HAP-1 (cell line): ENCODE measurements around the gene OLIG2.

Experiments used
- DNase-seq, 2 experiments: peaks; one replicate each; pipeline ENCODE4 v3.0.0-alpha.2; 2016 to 2020; ENCODE audit warnings: low spot score in 2 of 2
- H3K27me3 ChIP-seq: fragments of 250-450 bp; sonication (Bioruptor Pico); 2 replicates; pipeline ENCODE4 v1.5.1; 2020; ENCODE audit warnings: low read depth, mild to moderate bottlenecking, moderate library complexity
- H3K36me3 ChIP-seq: fragments of 250-450 bp; sonication (Bioruptor Pico); replicated peaks from 2 replicates; pipeline ENCODE4 v1.5.1; 2020; ENCODE audit warnings: mild to moderate bottlenecking
- H3K4me1 ChIP-seq: fragments of 250-450 bp; sonication (Bioruptor Pico); 2 replicates; pipeline ENCODE4 v1.5.1; 2020; ENCODE audit warnings: mild to moderate bottlenecking
- H3K4me3 ChIP-seq: fragments of 250-450 bp; sonication (Bioruptor Pico); 2 replicates; pipeline ENCODE4 v1.5.1; 2020; ENCODE audit warnings: mild to moderate bottlenecking, moderate library complexity
- H3K9me3 ChIP-seq: fragments of 250-450 bp; sonication (Bioruptor Pico); 2 replicates; pipeline ENCODE4 v1.5.1; 2020; ENCODE audit warnings: mild to moderate bottlenecking, moderate library complexity
- in situ Hi-C: fragments of 300-500 bp; cut with MboI; formaldehyde crosslinking; loops from 3 replicates; pipeline ENCODE4 v1.14.3; 2020; ENCODE audit warnings: low sequenced_read_pairs, inconsistent platforms, mixed read lengths

OLIG2 gene

DNA sequence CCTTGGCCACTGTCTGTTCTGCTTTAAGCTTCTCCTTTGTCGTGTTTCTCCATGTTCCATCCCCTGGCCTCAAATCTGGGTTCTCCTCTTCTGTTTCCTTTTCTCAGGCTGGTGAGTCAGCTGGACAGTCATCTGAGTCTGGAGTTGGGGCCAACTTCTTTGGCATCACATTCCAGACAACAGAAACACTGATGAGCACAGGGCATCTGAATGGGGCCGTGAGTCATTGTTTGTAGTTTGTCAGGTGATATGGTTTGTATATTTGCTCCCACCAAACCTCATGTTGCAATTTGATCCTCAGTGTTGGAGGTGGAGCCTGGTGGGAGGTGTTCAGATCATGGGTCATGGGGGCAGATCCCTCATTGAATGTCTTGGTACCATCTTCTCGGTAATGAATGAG lies 14.3 kb upstream of the OLIG2 start:
- Histone ChIP-seq H3K4me3 (no peak overlapping the region), H3K36me3 (no peaks in the 10 kb centered on the region), H3K27me3 (no peaks in the 10 kb centered on the region; the same call in 1 of the 2 replicates), H3K9me3 (no peaks in the 10 kb centered on the region), H3K4me1 (peaks cover 7% of the 10 kb centered on the region)
- in situ Hi-C loops: no loop called here
- no peak for DNase-seq

DNA sequence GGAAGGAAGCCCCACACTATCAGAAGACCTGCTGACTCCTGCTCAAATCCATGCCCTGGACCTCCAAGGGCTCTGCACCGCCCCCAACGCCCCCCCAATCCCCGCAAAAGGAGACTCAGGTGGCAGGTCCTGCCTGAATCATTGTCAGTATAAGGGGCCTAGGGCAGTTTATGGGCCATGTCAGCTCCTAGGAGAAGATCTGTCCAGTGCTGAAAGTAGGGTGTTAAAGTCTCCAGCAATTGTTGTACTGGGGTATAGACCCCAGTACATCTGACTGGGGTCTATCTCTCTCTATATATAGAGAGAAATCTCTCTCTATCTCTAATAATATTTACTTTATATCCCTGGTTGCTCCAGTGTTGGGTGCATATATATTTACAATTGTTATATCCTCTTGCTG lies 12.1 kb upstream of the OLIG2 start:
- no peaks in the 10 kb centered on the region for H3K9me3 ChIP-seq
- in situ Hi-C loops: no loop called here

DNA sequence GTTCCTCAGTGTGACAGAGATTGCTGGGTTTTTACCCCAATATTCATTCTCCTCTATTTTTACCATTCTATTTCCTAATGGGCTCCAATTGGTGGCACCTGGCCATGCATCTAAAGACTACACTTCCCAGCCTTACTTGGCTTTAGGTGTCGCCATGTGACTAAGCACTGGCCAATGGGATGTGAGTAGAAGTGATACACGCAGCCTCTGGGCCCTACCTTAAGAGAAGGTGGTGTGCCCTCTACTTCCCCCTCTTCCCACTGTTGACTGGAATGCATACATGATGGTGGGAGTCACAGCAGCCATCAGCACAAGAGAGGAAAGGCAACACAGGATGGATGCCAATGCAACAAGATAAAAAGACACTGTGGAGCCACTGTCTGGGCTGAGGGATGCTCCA lies 11.4 kb upstream of the OLIG2 start:
- in situ Hi-C loops: no loop called here
- no peak overlapping the region for H3K4me3 ChIP-seq
- no peaks in the 10 kb centered on the region for H3K36me3 ChIP-seq
- H3K27me3 ChIP-seq: no peaks in the 10 kb centered on the region; the same call in 1 of the 2 replicates
- H3K4me1 ChIP-seq: no peaks in the 10 kb centered on the region
- no peaks in the 10 kb centered on the region for H3K9me3 ChIP-seq
- no peak for DNase-seq

More for the DNA sequence above, 12.1 kb upstream of the OLIG2 start:
- H3K4me3 ChIP-seq: no peak overlapping the region
- H3K36me3 ChIP-seq: no peaks in the 10 kb centered on the region
- no peaks in the 10 kb centered on the region; the same call in 1 of the 2 replicates for H3K27me3 ChIP-seq
- H3K4me1 ChIP-seq: no peaks in the 10 kb centered on the region
- no peak for DNase-seq

DNA sequence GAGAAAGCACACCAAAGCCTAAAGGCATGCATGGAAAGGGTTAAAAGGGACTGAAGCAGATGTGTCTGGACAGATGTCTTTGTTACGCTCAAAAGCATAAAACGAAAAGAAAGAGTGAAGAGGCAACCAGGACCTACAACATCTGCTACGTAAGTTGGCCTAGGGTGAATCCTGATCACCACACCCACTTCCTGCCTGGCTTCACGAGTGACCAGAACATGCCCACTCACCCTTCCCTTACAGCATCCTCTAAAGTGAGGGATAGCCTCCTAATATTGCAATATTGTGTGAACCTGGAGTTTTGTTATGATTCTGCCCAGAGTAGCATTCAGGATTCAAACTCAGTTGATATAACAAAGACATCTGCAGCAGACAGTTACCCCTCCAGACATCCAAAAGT lies 10.6 kb upstream of the OLIG2 start:
- DNase-seq: no peak
- no peaks in the 10 kb centered on the region; the same call in 1 of the 2 replicates for H3K27me3 ChIP-seq
- no peaks in the 10 kb centered on the region for H3K36me3 ChIP-seq
- no peak overlapping the region for H3K4me3 ChIP-seq
- no peaks in the 10 kb centered on the region for H3K9me3 ChIP-seq
- in situ Hi-C loops: no loop called here
- no peaks in the 10 kb centered on the region for H3K4me1 ChIP-seq

DNA sequence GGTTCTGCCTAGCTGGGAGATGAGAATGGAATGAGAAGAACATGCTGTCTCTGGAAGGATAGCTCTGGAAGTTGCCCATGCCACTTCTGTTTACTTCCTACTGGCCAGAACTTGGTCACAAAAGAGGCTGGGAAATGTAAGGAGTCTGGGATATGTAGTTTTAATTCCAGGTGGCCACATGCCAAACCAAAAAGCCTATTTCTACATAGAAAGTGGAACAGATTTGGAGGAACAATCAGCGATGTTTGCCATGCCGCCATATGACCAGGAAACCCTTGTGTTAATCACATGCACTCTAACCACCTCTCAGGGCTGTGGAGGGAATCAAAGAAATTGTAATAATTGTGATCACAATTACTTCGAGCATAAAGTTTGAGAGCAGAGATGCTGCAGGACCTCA lies 10.0 kb upstream of the OLIG2 start:
- Histone ChIP-seq H3K27me3 (no peaks in the 10 kb centered on the region; the same call in 1 of the 2 replicates), H3K9me3 (no peaks in the 10 kb centered on the region), H3K4me1 (no peaks in the 10 kb centered on the region), H3K36me3 (no peaks in the 10 kb centered on the region), H3K4me3 (no peak overlapping the region)
- no peak for DNase-seq
- in situ Hi-C loops: no loop called here

DNA sequence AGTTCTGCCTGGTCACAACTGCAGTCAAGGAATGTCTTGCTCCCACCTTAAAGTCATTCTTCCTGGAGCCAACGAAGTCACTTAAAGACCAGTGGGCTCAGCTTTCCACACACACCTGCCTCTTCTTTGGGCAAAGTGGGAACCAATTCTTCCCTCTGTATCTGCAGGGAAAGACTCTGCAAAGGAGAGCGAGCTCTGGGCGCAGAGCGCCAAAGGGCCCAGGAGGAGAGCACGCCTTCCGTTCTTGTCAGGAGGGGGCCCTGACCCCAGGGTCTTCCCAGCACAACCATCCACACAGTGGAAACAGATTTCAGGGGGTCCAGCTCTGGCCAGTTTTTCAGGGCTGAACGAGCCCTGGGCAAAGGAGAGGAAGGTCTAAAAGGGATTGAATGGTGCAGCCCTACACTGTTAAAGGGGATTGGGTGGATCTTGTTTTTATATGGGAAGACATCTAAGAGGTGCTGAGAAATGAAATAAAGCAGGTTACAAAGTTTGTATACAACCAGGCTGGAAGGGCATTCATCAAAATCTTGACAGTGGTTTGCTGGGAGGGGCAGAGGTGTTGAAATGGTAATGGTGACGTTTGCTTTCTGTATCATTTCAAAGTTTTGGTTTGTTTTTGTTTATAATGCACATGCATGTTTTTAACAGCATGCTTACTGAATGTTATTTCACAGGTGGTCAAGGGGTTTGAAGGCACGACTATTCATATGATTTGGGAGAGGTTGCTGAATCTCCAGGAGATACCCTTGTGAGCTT lies 6.8 kb upstream of the OLIG2 start:
- no peaks in the 10 kb centered on the region for H3K36me3 ChIP-seq
- H3K4me1 ChIP-seq: no peaks in the 10 kb centered on the region
- no peaks in the 10 kb centered on the region; the same call in 1 of the 2 replicates for H3K27me3 ChIP-seq
- in situ Hi-C loops: no loop called here
- H3K9me3 ChIP-seq: no peaks in the 10 kb centered on the region
- DNase-seq: no peak
- H3K4me3 ChIP-seq: no peak overlapping the region

DNA sequence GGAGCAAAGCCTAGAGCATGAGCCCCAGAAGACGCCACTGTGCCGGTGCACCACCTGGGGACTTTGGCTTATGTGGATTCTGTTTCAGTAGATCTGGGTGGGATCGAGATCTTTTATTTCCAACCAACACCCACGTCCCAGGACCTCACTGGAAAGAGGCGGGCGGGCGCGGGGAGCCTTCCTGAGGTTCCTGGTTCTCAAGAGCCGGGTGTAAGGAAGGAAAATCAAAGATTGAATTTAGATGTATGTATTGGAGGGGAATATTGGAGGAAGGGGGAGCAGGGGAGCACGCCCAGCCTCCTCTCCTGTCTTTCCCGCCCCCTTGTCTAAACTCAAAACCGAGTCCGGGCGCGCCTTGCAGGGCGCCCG lies 6.2 kb upstream of the OLIG2 start:
- in situ Hi-C loops: no loop called here
- Histone ChIP-seq H3K9me3 (no peaks in the 10 kb centered on the region), H3K4me1 (no peaks in the 10 kb centered on the region), H3K4me3 (no peak overlapping the region), H3K27me3 (no peaks in the 10 kb centered on the region; the same call in 1 of the 2 replicates), H3K36me3 (no peaks in the 10 kb centered on the region)
- DNase-seq: no peak

DNA sequence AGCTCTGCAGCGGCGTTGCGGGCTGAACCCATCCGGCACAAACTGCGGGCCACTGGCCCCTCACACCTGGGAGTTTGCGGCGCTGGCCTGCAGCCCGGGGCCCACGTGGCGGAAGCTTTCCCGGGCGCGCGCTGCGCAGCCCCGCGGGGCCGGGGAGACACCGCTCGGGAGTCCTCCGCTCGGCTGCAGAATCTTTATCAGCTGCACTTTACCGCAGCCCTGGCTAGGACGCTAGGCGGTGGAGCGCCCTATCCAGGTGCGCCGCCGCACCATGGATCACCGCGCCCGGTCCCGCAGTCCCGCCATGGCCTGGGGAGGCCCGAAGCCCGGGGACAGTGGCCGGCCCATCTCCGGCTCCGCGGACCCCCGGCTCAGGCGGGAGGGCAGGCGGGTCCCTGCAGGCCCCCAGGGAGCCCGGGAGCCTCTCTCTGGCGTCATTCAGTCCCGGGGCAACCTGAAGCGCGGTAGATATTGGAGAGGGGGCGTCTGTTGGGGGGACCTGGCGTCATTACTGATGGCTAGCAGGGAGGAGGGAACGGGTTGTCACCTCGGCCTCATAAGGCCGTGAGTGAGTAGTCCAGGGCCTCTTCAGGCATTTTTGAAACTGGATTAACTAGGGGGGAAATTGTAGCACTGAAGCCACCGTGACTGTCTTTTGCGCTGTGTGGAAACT lies 5.7 kb upstream of the OLIG2 start:
- no peak overlapping the region for H3K4me3 ChIP-seq
- no peaks in the 10 kb centered on the region; the same call in 1 of the 2 replicates for H3K27me3 ChIP-seq
- H3K36me3 ChIP-seq: no peaks in the 10 kb centered on the region
- no peak for DNase-seq
- no peaks in the 10 kb centered on the region for H3K9me3 ChIP-seq
- no peaks in the 10 kb centered on the region for H3K4me1 ChIP-seq
- in situ Hi-C loops: no loop called here

DNA sequence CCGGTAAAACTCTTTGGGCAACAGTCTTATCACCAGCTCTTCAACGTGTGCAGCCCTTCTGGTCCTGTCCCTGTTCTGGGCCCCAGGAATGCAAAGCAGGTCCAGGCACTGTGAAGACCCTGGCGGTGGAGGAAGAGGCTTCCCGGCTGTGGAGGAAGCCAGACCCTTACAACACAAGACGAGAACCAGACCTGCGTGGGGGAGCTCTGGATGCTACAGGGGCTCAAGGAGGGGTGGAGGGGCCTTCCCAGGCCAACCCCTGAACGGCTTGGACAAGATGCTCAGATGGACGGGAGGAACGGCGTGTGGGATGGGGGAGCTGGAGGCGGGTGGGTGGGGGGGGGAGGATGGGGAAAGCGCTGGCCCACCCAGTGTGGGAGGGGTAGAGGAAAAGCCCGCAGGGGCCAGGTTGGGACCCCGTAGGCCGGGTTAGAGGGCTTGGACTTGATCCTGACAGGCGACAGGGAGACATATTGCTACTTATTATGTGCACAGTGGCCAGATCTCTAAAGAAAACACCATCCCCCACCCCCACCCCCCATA lies 5.1 kb upstream of the OLIG2 start:
- peaks cover 4% of the 10 kb centered on the region for H3K4me1 ChIP-seq
- DNase-seq: no peak
- H3K9me3 ChIP-seq: no peaks in the 10 kb centered on the region
- H3K36me3 ChIP-seq: no peaks in the 10 kb centered on the region
- in situ Hi-C loops: no loop called here
- no peak overlapping the region for H3K4me3 ChIP-seq
- no peaks in the 10 kb centered on the region; the same call in 1 of the 2 replicates for H3K27me3 ChIP-seq

DNA sequence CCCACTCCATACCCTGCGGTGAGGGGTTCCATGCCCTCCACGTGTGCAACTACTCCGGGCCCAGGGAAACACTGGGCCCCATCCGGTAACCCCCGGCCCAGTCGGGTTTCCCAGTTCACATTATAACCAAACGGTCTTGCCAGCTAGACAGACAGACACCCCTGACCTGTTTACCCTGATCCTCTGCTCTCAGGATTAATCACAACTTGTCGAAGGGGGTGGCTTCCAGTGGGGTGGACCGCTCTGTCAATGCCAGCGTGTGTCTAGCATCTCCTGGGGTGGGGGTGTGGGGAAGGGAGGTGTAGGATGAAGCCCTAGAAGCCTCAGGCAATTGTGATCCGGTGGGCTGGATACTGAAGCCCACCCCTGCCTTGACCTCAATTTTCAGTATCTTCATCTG lies 4.6 kb upstream of the OLIG2 start:
- Histone ChIP-seq H3K36me3 (no peaks in the 10 kb centered on the region), H3K4me1 (peaks cover 5% of the 10 kb centered on the region), H3K27me3 (no peaks in the 10 kb centered on the region), H3K4me3 (no peak overlapping the region), H3K9me3 (no peaks in the 10 kb centered on the region)
- in situ Hi-C loops: no loop called here
- DNase-seq: no peak

DNA sequence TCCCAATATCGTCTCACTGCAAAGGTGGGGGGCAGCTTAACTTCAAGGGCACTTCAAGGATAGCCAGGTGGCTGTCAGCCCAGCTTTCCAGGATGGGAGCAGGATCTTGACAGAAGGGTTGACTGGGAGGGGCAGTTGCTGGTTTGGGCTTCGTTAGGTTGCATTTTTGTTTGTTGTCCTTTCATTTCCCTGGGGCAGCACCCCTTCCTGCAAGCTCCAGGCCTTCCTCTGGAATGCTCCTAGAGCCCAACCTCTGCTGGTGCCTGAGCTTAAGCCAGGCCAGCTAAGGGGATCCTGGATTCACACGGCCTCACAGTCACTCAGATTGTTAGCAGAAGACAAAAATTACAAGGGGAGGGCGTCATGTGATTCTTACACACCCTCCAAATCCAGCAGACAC lies 4.1 kb upstream of the OLIG2 start:
- no peaks in the 10 kb centered on the region for H3K27me3 ChIP-seq

DNA sequence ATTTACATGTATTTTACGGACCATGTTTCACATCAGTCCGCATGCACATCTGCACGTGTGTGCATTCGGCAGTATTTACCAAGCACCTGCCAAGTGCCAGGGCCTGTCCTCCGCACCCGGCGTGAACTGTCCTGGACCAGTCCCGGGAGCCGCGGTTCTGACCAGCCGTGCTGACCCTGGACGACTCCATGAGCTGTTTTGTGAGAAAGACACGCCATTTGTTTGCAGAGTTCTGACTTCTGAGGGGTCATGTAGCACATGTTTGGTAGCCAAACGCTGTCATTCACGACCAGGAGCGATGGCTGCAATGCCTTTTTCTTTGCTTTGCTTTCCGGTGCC lies 3.3 kb upstream of the OLIG2 start:
- Histone ChIP-seq H3K4me1 (peaks cover 12% of the 10 kb centered on the region), H3K9me3 (no peaks in the 10 kb centered on the region), H3K27me3 (no peaks in the 10 kb centered on the region), H3K36me3 (peaks cover 3% of the 10 kb centered on the region; the same call in 1 of the 2 replicates), H3K4me3 (no peak overlapping the region)
- in situ Hi-C loops: no loop called here
- DNase-seq: no peak

More for the DNA sequence above, 4.1 kb upstream of the OLIG2 start:
- in situ Hi-C loops: no loop called here
- no peak overlapping the region for H3K4me3 ChIP-seq
- H3K9me3 ChIP-seq: no peaks in the 10 kb centered on the region
- H3K4me1 ChIP-seq: peaks cover 10% of the 10 kb centered on the region
- no peak for DNase-seq
- H3K36me3 ChIP-seq: no peaks in the 10 kb centered on the region

DNA sequence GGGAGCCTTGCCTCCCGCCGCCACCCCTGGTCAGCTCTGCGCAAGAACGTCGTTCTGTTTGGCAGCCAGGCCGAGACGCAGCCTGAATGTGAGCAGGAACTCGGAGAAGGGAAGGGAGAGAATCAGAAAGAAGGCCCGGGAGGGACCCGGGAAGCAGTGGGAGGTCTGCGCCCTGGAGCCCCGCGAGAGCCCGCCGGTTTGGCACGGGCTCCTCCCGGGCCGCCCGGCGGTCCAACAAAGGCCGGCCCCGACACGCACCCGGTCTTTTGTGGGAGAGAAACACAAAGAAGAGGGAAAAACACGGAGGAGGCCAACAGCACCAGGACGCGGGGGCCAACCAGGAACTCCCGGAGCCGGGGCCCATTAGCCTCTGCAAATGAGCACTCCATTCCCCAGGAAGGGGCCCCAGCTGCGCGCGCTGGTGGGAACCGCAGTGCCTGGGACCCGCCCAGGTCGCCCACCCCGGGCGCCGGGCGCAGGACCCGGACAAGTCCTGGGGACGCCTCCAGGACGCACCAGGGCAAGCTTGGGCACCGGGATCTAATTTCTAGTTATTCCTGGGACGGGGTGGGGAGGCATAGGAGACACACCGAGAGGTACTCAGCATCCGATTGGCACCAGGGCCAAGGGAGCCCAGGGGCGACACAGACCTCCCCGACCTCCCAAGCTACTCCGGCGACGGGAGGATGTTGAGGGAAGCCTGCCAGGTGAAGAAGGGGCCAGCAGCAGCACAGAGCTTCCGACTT lies 2.7 kb upstream of the OLIG2 start:
- Histone ChIP-seq H3K4me3 (no peak overlapping the region), H3K4me1 (peaks cover 12% of the 10 kb centered on the region), H3K36me3 (peaks cover 3% of the 10 kb centered on the region; the same call in 1 of the 2 replicates), H3K9me3 (no peaks in the 10 kb centered on the region), H3K27me3 (no peaks in the 10 kb centered on the region)
- DNase-seq: no peak
- in situ Hi-C loops: no loop called here
